Anterior cingulate cortex (tissue), 58 donors: Measurements from ENCODE around the gene PLXND1.

ENCODE experiments used
- DNase-seq, 58 donors: peaks; one replicate each; lab custom pipeline; 2025; lab: John Stamatoyannopoulos, UW

PLXND1 gene

DNA sequence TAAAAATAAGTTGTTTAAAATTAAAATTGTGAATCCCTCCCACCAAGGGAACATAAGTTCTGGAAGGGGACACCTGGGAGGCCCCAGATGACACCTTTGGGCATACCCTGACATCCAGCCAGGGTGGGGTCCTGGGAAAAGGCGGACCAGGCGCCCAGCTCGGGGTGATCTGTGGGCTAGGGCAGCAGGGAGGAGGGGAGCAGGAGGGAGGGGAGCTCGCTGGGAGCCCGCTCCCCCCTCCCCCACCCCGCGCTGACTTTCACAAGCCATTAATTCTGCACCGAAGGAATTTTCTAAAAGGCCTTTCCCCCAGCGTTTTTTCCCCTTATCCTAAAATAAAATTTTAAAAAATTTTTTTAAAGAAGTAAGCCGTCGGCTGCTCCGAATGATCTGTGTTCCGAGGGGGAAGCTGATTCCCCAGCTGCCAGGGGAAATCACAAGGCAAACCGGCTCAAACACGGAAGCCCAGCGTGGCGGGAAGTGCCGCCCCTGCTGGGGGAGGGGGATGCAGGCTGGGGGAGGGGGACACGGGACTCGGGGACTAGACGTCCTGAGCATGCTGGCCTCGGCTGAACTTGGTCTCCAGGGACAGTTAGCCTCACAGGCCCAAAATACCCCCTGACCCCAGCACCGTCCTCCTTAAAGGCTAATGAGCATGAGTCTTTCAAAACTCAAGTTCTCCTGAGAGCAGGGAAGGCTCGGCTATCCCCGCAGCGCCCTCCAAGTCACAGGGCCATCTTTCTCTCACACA lies 13.9 kb downstream of the PLXND1 start:
- DNase-seq: peak in 33 of 58 donors; percentile 14 to 55 (median 33)

- no peak for DNase-seq
Observed at GRCh38 chr3:129591932-129592331, 14.5 kb downstream of the PLXND1 start.

DNA sequence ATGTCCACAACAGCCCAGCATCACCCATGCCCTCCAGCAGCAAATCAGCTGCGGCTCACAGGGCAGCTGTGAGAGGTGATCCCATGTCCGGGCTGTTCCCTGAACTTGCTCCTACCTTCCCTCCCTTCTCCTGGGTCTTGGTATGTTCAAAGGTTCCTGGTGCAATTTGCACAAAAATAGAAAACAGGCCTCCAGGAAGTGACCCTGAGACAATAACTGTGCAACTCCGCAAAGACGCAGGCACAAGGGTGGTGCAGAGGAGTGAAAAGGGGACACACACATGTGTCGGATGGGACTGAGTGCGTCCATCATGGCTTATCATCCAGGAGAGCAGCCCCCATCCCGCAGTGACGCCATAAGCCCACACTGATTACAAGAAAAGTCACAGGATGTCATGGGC lies 16.3 kb downstream of the PLXND1 start:
- DNase-seq: no peak

- DNase-seq: no peak
Observed at GRCh38 chr3:129587566-129588210, 18.8 kb downstream of the PLXND1 start.

DNA sequence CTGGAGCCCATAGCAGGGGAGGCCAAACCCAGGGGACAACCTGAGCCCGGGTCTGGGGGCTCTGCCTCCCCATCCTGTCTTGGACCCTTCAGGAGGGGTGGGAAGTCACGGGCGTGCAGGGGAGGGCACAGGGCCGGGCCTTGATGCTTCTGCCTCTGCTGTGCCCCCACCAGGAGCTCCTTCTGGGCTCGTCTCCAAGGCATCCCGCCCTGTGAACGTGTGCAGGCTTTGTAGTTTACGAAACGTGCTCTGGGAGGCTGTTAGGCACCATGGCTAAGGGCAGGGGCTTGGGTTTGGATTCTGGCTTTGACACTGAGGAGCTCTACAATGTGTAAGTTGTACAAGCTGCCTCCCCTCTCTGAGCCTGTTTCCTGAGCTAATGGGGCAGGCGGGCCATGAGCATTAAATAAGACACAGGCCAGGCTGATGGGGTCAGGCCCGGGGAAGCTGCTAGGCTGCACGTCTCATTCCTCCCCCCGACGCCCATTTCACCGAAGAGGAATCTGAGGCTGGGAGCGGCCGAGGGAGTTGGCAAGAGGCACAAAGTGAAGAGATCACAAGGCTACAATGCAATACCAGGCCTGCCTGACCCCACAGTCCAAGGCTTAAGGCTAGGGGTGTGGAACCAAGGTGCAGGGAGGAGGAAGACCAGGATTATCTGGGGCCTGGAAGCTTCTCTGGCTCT lies 19.6 kb downstream of the PLXND1 start:
- no peak for DNase-seq

- DNase-seq: no peak
Observed at GRCh38 chr3:129585949-129586657, 20.4 kb downstream of the PLXND1 start.

- DNase-seq: no peak
Observed at GRCh38 chr3:129584631-129585030, 21.8 kb downstream of the PLXND1 start.

GRCh38 chr3:129583289-129583688 lies 23.2 kb downstream of the PLXND1 start:
- no peak for DNase-seq

GRCh38 chr3:129582799-129583198 lies 23.7 kb downstream of the PLXND1 start:
- no peak for DNase-seq

DNA sequence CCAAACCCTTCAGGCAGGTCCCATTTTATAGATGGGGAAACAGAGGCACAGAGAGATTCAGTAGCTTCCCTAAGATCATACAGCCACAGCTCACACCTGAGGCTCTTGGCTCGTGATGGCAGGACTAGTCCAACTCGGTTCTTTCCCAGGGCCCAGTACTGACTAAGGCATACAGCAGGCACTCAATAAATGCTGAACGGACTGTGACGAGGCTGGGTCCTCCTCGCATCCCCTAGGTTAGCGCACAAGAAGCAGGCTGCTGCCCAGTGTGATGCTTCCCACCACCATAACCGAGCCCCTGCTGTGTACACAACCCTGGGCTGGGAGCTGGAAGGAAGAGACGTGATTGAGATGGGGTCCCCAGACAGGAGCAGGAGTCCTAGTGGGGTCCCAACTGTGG lies 24.9 kb downstream of the PLXND1 start:
- DNase-seq: no peak

GRCh38 chr3:129579991-129580390 lies 26.5 kb downstream of the PLXND1 start:
- no peak for DNase-seq

GRCh38 chr3:129577925-129578786 lies 28.3 kb downstream of the PLXND1 start:
- peak in 3 of 58 donors; percentile 15 to 30 (median 16) for DNase-seq

DNA sequence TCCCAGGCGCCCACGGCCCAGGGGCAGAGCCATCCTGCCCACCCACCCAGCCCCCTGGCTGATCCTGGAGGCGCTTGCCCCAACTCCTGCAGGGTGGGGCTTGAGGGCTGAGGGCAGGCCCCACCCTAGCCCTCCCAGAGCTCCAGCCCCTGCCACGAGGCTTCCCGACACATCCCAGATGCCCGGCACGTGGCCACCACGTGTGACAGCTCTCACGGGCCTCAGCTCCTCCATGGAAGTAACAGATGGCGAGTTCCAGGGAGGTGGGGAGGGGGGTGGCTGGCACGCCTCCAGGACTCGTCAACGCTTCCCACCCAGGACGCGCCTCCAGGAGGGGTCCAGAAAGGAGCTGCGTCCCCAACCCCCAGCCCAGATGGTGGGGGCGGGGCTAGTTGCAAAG lies 29.1 kb downstream of the PLXND1 start:
- DNase-seq: peak in 8 of 58 donors; percentile 11 to 40 (median 22)

DNA sequence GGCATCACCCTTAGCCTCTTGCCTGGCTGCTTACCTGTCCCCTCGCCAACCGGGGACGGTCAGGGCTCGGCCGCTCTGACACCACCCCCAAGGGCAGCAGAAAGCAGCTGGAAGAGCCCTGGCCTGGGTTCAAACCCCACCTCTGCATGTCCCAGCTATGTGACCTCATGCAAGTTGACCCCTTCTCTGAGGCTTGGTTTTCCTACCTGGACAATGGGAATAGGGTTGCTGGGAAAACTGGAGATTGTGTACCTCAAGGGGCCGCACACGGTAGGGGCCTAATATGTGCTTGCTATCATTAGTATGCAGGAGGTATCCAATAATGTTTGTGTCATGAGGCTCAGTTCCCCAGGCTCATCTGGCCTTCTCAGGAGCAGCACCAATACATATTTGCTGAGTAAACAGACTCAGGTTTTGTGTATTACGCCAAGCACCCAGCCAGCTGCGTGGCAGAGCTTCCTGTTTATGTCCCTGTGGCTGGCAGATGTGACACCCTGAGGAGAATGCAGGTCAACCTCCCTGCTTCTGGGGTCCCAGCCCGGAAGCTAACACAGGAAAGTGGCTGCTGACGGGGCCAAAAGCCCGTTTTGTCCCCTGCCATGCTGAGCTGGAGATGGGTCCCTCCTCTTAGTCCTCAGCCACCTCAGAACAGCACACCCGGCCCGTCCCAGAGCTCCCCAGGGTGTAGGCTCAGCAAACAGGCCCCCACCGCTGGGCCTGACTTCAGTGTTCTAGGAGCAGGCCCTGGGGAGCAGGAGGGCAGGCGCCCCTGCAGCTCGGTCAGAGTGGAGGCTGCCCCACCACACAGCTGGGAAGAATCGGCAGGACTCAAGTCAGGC lies 29.7 kb downstream of the PLXND1 start:
- peak in 3 of 58 donors; percentile 12 to 29 (median 16) for DNase-seq

- DNase-seq: no peak
Observed at GRCh38 chr3:129575997-129576384, 30.5 kb downstream of the PLXND1 start.

- DNase-seq: no peak
Observed at GRCh38 chr3:129575233-129575996, 31.1 kb downstream of the PLXND1 start.

DNA sequence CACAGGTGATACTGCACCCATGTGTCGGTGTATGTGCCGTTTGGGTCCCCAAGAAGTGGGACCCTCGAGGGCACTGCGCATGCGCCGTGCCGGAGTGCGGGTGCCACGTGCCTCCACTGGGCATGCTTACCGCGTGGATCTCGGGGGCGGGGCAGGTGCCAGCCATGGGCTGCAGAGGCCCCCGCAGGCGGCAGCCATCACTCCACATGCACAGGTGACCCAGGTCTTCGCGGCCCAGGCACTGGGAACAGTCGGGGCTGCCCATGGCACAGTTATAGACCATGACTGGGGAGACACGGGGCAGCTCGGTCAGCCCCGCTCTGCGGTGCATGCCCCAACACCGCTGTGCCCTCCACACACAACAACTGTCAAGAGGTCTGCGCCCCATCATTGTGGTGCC lies 32.3 kb downstream of the PLXND1 start:
- DNase-seq: no peak

- no peak for DNase-seq
Observed at GRCh38 chr3:129573493-129573892, 33.0 kb downstream of the PLXND1 start.
